ENCODE data around the gene ADCY2.

ADCY2 gene

DNA sequence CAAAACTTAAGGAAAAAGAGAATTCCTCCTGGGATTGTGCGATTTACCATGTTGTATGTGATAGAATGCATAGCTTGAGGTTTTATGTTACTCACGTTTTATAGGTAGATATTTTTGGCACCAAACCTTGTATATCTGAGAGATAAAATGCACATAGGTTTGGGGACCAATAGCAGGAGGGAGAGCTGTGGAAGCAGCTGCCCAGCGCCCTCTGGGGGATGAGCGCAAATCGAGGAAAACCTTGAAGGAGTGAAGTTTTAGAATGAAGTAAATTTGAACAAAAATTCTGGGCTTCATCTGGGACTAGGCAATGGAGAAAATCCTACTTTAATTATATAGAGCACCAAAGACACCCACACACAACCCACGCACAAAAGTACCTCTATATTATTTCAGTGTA, 197.0 kb downstream of the ADCY2 start:
- no peak for DNase-seq (ENCODE audit: low read depth in 2 of 2)

DNA sequence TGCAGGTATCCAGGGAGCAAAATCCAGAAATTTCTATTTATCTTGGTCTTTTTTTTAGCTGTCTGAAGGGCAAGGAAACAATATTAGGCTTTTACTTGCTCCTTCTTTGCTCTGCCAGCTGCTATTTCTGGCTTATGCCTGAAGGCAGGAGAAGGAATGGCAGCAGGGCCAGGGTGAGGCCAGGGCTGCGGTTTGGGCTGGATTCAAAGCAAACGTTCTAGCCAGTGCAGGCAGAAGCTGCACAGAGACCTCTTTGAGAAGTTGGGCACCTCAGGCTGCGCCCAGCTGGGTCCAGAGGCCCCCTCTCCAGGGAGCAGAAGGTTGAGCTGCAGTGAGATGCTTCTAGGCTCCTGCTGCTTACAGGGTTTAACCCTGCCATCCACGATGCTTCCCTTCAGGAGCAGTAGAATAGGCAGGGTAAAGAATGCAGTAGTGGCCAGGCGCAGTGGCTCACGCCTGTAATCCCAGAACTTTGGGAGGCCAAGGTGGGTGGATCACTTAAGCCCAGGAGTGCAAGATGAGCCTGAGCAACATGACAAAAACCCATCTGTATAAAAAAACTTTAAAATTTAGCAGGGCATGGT, 201.2 kb downstream of the ADCY2 start:
- no peak for DNase-seq (ENCODE audit: low read depth in 2 of 2)

DNA sequence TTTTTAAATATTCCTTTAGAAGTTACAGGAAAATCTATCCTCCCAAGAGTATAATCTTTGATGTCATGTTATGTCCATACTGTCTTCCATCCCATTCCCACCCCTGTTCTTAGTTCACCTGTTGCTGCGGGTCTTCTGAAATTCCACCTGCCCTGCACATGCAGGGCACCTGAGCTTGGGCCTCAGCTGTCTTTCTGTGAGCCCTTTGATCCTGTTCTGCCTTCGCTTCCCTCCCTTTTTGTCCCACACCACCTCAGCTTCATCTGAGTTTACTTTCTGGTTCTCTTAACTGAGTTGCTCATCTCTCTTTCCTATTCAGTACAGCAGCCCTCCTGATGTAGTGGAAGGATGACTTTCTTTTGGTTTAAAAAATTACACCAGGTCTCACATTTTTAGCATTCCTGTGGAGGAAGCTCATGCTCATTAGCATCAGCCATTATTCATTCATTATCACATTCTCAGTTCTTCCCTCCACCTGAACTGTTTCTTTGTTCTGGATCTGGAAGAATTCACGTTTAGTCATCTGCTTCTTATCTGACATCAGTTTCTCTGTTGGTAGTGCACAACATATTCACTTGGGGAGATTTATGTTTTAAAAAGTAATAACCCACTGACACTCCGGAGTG, 211.0 kb downstream of the ADCY2 start:
- no peak for DNase-seq (ENCODE audit: low read depth in 2 of 2)

DNA sequence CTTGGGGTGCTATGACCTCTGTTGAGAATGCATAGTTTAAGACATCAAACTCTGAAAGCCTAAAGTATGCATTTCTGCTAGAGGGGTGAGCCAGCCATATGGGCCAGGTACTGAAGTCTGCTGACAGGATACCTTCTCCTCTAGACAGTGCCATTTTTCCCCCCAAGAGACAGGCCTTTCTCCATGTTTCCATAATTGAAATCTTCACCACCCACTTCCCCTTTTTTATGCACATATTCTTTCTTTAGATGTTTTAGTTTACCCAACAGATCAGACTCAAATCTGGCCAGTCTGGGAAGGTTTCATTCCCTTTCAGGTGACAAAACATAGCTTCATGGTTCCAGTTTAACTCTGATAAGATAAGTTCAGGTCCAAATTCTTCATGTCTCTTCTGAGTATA, 212.8 kb downstream of the ADCY2 start:
- no peak for DNase-seq (ENCODE audit: low read depth in 2 of 2)

DNA sequence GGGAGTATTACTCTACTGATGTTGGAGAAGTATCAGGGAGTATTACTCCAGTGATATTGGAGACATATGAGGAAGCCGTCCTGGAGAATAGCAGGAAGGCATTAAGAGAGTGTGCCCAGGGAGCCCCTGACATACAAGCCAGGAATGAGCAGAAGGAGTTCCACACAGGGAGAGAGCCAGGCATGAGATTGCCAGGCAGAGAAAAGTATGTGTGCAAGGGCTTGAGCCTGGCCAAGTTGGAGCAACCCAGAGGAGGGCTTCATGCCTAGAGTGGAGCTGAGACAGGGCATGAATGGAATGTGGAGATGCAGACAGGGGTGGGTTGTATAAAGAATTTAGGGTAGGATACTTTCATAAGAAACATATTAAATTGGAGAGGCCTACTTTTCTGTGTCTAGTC, 213.8 kb downstream of the ADCY2 start:
- no peak for DNase-seq (ENCODE audit: low read depth in 2 of 2)

DNA sequence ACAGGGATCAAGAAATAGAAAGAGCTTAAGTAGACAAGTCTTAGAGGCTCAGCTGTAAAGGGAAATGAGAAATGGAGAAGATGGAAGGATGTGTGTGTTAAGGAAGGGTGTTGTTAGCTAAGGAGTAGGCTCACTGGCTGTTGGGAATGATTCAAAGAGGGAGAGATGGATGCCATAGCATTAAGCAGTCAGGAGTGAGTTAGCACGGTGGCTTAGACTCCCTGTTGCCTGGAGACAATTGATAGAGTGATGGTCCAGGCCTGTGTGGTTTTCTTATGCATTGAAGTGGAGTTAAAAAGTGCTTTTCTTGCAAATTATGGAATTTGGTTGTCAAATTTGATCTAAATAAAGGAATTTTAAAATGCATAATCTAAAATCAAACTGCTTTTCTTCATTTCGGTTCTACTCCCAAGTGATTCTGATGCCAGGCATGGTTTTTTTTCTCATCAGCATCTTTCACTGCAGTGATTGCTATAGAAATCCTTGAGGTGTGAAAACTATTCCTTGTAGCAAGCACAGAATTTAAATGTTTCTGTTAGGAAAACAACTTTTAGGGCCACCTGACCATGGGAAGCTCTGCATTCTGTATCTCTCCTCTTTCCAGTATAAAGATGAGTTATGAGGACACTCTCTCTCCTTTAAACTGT, 214.7 kb downstream of the ADCY2 start:
- no peak for DNase-seq (ENCODE audit: low read depth in 2 of 2)

DNA sequence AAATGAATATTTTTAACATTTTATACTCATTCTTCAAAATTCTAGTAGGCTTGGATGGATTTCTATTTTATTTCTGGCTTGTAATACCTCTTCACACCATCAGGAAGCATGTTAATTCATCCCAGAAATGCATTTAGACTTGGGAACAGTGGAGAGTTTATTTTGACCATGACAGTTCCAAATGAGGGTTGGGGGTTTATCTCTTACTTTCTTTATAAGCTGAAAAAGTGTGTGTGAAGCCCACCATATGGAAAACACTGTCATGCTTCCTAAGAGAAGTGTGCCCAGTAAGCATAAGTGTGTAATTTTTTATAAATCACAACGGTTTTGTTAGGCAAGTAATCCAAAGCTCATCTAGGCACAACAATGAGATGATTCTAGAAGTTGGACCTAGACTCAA, 215.6 kb downstream of the ADCY2 start:
- no peak for DNase-seq (ENCODE audit: low read depth in 2 of 2)

DNA sequence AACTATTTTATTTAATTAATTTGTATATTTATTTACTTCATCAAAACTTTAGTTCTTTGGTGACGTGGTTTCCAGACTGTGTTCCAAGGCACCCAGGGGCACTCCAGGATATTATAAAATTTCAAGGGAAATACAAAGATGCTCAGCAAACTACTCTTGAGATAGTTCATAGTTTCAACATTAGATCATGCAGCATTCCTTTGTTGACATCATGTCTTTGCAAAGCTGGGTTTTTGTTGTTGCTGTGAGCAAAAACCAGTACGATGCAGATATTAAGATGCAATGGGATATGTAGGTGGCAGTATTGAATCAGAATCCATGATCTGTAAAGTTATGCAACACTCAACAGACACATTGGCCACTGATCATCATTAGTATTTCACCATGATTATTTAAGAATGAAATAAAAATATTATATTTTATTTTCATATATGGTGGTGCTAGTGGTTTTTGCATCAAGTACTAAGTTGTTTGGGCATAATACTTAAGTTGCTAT, 219.7 kb downstream of the ADCY2 start:
- DNase-seq (ENCODE audit: low read depth in 2 of 2) = no peak

DNA sequence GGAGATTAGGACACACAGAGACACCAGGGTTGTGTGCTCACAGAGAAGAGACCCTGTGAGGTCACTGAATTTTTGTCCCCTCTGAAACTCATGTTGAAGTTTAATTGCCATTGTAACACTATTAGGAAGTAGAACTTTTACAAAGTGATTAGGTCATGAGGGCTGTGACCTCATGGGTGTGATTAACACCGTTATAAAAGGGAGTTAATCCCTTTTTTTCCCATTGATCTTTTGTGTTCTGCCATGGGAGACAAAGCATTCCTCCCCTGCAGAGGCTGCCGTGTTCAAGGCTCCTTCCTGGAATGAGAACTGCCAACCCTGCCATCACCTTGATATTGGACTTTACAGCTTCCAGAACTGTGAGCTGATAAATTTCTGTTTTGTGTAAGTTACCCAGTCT, 221.0 kb downstream of the ADCY2 start:
- no peak for DNase-seq (ENCODE audit: low read depth in 2 of 2)

DNA sequence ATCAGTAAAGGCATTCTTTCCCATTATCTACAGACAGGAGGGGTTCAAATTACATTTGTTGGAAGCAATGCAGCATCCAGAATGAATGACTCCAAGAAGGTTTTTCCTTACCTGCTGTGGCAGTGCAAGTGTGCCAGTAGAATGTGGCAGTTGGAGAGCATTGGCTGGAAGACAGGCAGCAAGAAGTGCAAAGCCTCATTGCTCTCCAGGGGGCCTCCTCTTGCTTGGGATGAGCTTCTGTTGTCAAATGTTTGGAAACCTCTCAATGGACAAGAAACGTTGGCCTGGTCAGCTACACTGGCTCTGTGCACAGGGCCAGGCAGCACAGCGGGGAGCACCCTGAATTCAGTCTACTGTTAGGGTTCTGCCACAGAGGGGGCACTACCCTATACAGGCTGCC, 226.6 kb downstream of the ADCY2 start:
- DNase-seq (ENCODE audit: low read depth in 2 of 2) = no peak

DNA sequence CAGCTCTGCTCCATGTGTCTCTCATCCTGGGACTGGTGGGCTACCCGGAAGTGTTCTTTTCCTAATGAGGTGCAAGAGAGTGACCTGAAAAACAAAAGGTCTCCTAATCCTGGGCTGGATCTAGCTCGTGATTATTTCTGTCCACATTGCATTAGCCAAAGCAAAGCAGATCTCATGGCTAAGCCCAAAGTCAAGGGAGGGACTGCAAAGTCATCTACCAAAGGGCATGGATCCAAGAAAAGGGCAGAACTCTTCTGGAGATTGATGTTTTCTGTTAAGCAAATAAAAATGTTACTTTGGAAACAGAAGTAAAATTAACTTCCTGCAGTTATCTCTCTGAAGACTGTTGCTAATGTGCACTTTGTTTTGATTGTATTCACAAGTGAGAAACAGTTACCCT, 229.8 kb downstream of the ADCY2 start:
- DNase-seq (ENCODE audit: low read depth in 2 of 2) = no peak

DNA sequence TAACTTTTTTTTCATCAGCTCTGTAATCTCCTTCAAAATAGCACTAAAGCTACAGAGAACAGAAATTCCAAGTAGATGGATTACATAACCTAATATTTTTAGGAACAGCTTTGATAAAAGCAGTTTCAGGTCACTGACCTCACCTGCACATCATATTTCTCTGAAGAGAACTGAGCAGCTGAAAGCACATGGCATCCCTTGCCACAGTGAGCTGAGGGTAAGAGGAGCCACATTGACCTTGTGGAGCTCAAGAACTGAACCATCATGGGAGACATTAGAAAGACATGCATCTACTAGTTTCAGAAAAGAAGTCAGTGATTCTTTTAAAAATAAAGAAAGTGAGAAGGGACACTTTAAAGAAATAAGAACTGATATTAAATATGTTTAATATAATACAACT, 232.3 kb downstream of the ADCY2 start:
- no peak for DNase-seq (ENCODE audit: low read depth in 2 of 2)

DNA sequence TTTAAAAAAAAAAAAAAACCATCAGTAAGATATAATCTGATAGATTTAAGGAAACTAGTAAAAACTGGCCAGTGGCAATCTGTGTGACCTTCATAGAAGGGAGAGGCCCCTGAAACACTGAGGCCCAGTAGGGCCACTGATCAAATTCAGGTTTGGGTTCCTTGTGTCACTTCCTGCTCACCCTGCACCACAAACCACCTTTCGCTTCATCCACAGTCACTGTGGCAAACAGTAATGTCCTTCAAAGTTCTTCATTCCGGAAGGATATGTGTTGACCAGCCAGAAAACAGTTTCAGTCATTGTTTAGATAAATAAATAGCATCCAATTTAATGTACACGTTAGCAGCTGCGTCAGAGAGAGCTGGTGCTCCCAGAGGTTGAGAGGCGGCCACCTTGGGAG, 232.9 kb downstream of the ADCY2 start:
- DNase-seq (ENCODE audit: low read depth in 2 of 2) = no peak

DNA sequence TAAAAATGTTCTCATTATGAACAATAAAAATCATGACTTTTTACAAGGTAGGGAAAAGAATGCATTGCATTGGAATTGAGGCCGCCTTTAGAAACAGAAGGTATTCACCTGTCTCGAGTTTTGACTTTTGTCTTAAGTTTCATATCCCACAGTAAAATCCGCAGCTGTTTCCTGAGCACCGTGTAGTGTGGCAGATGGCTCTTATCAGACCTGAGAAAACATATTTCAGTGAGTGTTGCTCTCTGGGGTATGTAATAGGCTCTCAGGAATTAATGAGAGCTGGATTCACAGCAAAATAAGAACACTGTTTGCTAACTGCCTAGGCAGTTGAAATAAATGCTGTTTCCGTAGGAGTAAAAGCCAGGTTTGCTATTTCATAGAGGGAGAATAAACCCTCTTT, 233.6 kb downstream of the ADCY2 start:
- no peak for DNase-seq (ENCODE audit: low read depth in 2 of 2)

DNA sequence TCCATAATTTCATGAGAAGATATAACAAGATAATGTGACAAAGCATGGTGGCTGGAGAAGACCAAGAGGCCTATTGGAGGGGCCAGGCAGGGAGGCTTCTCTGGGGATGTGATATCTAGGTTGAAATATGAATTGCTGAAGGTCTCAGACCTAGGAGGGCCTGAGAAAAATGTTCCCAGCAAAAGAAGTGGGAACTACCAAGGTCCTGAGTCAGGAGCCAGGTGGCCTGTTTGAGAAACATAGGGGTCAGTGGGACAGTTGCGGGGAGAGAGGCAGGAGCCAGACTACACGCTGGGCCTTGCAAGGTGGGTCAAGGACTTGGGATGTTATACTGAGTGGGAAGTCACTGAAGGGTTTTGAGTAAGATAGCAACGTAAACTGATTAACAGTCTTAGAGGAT, 238.9 kb downstream of the ADCY2 start:
- no peak for DNase-seq (ENCODE audit: low read depth in 2 of 2)

DNA sequence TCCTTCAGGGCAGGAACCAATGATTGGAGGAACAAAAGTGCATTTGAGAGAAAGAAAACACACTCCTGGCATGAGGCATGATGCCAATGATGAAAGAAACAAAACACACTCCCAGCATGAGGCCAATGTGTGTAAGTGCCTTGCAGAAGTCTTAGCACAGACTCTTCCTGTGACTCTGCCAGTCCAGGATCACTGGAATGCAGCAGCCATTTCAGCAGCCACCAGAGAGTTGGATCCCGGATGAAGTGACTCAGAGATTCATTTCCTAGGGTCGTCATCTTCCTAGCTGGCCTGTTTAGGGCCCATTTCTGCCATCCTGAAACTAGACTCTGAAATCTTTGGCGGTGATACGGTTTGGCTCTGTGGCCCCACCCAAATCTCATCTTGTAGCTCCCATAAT, 242.5 kb downstream of the ADCY2 start:
- no peak for DNase-seq (ENCODE audit: low read depth in 2 of 2)

DNA sequence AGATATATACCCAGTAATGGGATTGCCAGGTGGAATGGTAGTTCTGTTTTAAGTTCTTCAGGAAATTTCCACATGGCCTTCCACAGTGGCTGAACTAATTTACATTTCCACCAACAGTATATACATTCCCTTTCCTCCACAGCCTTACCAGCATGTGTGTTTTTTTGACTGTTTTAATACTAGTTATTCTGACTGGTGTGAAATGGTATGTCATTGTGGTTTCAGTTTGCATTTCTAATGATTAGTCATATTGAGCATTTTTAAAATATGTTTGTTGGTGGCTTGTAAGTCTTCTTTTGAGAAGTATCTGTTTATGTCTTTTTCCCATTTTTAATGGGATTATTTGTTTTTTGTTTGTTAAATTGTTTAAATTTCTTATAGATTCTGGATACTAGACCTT, 246.1 kb downstream of the ADCY2 start:
- no peak for DNase-seq (ENCODE audit: low read depth in 2 of 2)

DNA sequence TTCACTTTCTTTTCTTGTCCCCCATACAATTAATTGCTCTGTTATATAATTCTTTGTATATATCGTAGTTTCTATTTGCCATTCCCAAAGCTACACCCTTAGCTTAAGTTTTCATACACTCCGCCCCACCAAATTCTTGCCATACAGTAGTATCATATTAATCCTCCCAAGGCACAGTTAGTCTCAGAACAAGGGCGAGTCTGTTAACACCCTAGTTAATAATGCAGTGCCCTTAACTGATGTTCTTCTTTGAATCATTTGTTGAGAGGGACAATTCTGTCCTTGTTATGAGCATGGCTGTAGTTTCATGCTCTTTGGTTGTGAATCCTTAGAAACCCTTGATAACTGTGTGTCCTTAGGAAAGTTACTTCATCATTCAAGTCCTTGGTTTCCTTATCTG, 248.8 kb downstream of the ADCY2 start:
- no peak for DNase-seq (ENCODE audit: low read depth in 2 of 2)

DNA sequence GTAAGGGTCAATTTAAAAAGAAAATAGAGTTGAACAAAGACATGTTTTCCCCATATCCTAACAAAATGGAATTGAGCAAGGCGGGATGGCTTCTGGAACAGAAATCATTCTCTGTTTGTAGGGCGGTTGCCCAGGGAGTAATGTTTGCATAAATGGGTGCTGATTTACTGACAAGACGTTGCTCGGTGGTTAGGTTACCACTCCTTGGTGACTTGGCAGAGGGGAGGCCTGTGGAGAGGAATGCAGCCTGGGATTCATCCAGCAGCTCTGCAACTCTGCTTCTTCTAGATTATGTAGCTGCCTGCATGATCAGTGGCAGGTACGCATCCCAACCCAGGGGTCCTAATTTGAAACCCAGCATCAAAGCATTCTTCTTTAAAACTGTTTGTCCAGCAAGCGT, 254.8 kb downstream of the ADCY2 start:
- no peak for DNase-seq (ENCODE audit: low read depth in 2 of 2)

DNA sequence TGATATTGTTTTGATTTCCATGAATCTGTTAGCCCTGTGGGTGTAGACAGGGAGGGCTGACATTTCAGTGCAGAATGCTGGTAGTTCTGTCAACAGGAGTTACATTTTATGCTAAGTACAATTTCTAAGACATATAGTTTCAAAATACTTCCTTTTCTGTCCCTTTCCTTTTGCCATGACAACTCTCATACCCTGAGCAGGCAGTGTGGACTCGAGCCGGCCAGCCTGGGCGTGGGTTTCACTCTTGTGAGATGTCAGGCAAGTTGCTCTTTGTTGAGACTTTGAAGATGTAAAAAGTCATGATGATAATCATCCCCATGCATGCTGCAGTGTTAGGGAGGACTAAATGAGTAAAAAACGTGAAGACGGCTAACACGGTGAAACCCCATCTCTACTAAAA, 257.1 kb downstream of the ADCY2 start:
- DNase-seq (ENCODE audit: low read depth in 2 of 2) = no peak

DNA sequence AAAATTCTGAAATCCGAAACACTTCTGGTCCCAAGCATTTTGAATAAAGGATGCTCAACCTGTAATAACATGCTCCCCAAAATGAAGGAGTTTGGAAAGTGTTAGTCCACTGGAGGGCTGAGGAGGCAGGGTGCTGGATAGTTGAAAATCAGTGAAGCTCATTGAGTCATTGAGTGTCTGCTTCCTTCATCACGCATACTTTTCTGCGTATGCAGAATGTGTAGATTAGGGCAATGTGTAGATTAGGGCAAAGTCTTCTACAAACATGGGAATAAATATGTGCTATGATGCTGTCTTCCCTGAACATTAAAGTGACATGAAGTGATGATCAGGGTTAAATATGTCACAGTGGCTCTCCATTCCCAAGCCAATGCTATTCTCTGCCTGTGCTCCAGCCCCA, 261.2 kb downstream of the ADCY2 start:
- DNase-seq (ENCODE audit: low read depth in 2 of 2) = no peak

DNA sequence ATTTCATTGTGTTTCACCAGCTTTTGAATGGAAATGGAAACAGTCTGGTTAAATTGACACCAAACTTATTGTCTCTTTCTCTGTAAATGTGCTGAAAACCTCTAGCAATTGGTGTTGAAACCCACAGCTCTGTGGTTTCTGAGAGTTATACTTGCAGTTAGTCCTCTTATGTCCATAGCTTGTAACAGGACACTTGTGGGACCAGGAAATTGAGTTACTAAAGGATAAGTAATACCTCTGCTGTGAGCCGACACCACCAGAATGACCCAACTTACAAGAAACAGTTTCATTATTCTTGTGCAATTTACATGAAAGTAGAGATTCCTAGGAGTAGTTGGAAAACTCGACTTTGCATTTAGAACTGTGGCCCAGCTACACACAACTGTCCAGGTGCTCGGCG, 263.5 kb downstream of the ADCY2 start:
- DNase-seq (ENCODE audit: low read depth in 2 of 2) = no peak

DNA sequence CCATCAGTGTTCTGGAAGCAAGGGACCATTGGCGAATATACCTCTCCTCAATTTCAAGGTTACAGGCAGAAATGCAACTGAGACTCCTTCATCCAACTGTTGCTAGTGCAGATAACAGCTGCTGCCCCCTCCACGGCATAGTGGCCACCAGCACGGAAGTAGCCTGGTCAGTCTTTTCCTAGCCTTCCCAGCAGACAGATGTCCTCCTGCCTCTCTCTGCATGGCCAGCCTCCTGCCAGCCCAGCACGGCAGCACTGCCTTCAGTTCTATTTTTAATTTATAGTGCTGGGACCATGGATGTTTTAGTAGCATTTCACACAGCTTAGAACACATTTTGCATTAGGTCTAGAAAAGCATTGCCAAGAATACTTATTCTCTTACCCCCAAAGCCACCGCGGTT, 266.4 kb downstream of the ADCY2 start:
- no peak for DNase-seq (ENCODE audit: low read depth in 2 of 2)

DNA sequence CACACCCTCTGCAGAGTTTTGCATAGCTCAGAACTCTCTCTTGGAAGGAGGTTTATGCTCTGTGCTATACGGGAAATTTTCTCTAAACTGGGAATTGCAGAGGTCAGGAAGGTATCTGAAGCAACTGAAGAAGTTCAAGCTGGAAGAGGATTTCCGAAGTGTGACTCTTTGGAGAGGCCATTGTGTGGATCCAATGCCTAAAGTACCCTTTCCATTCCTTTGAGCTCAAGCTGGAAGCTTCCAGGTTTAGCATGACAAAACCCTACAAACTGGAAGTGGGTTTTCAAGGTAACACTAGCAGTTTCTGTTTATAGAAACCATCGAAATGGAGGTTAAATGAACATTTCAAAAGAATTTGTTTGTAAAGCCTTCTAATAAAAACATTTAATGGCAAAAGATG, 267.9 kb downstream of the ADCY2 start:
- DNase-seq (ENCODE audit: low read depth in 2 of 2) = no peak
